Measurements from ENCODE around the gene THRB.

GRCh38 chr3:24368605-24369004 lies 126.0 kb downstream of the THRB start:
- TF ChIP-seq CTCF (IDR thresholded peaks at IDR 0.05): no peak
- TF ChIP-seq POLR2A (IDR thresholded peaks at IDR 0.05): no peak
